Mucosa of rectum (tissue), 2 donors: ENCODE results near the gene FBXL20.

Source experiments
- H3K27ac ChIP-seq, 2 donors: one replicate each; pipeline ENCODE4 v1.7.0; 2013; ENCODE audit warnings: inconsistent platforms in 2 of 2, low read depth in 2 of 2, low read length in 2 of 2
- H3K27me3 ChIP-seq, 2 donors: one replicate each; pipeline ENCODE4 v1.7.0; 2013; ENCODE audit warnings: low read length in 2 of 2; ENCODE audit not compliant: control insufficient read depth in 2 of 2, insufficient read depth in 2 of 2
- H3K36me3 ChIP-seq, 2 donors: one replicate each; pipeline ENCODE4 v1.7.0; 2013; ENCODE audit warnings: low read length in 2 of 2; ENCODE audit not compliant: control insufficient read depth in 2 of 2, insufficient read depth in 2 of 2
- H3K4me1 ChIP-seq, 2 donors: one replicate each; pipeline ENCODE4 v1.7.0; 2013; ENCODE audit warnings: low read length in 2 of 2, mild to moderate bottlenecking in 1 of 2; ENCODE audit not compliant: control insufficient read depth in 2 of 2, insufficient read depth in 2 of 2
- H3K4me3 ChIP-seq, 2 donors: one replicate each; pipeline ENCODE4 v1.7.0; 2013; ENCODE audit warnings: low read length in 2 of 2
- H3K9ac ChIP-seq, 2 donors: one replicate each; pipeline ENCODE4 v1.7.0; 2013; ENCODE audit warnings: low read length in 2 of 2, low read depth in 1 of 2, mild to moderate bottlenecking in 1 of 2
- H3K9me3 ChIP-seq, 2 donors: one replicate each; pipeline ENCODE4 v1.7.0; 2013; ENCODE audit warnings: low read length in 2 of 2; ENCODE audit not compliant: control insufficient read depth in 2 of 2
- donor health status: healthy.
- donor health status: Normal muscosa, but diverticular disease.

Gene FBXL20

DNA sequence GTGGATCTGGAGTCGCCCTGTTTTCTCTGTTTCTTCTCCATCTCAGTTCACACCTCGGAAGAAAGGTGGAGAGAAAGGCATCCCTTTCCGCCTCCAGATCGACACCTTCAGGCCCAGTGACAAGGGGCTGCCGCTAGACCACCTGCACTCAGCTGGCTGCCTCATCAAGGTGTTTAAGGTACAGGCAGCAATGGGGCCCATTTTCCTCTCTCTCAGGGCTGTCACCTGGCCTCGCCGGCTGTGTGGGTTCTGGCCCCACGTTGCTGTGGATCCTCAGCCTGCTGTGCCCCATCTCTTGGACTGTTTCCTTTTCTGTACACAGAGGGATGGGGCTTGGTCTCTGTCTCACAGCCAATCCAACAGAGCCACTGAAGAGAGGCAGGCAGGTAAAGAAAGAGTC is 158.3 kb downstream of the FBXL20 start:
- no peaks in the 10 kb centered on the region for H3K36me3 ChIP-seq
- H3K4me3 ChIP-seq, result no peak overlapping the region
- peaks cover 6 to 8% of the 10 kb centered on the region in 2 donors for H3K4me1 ChIP-seq
- H3K27ac ChIP-seq, result no peak overlapping the region
- H3K9ac ChIP-seq, result no peak overlapping the region
- H3K27me3 ChIP-seq, result peaks cover 2% of the 10 kb centered on the region in 2 donors
- no peaks in the 10 kb centered on the region for H3K9me3 ChIP-seq

DNA sequence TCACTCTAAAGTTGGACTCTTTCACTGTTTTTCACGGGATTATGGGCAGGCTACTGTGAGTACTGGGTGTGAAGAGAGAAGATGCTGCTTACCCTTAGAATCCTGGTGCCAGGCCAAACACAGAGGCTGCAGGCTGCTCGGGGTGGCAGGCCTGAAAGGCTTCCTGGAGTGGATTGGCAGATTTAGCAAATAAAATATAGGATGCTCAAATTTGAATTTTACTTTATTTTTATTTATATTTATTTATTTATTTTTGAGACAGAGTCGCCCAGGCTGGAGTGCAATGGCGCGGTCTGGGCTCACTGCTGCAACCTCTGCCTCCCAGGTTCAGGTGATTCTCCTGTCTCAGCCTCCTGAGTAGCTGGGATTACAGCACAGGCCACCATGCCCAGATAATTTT is 160.8 kb downstream of the FBXL20 start:
- Histone ChIP-seq H3K4me1 (peaks cover 6 to 8% of the 10 kb centered on the region in 2 donors), H3K27me3 (peaks cover 2% of the 10 kb centered on the region in 2 donors), H3K4me3 (no peak overlapping the region), H3K9me3 (no peaks in the 10 kb centered on the region), H3K36me3 (no peaks in the 10 kb centered on the region), H3K27ac (no peak overlapping the region), H3K9ac (no peak overlapping the region)

DNA sequence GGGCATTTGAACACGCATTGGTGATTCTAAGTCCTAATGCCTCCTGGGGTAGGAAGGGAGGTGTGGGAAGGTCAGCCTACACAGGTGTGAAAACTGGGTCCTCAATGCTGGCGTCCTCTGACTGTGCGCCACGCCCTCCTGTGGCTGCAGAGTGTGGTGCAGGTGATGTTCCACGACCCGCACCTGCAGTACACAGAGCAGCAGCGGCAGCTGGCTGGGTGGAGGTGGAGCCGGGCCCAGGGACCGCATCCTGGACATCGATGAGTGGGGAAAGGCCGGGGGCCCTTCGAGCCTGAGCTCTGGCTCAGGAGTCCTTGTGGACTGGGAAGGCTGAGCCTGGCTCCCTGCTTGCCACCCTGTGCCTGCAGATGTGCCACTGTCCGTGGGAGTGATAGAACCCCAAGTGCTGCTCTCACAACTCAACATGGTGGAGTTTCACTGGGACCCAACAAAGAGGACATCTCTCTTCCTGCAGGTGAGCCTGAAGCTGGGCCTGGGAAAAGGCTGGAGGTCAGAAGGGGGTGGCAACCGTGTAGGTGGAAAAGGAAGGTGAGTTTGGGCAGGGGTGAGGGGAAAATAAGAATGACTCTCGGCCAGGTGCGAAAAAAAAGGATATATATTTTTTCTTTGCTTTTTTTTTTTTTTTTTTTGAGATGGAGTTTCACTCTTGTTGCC is 161.6 kb downstream of the FBXL20 start:
- Histone ChIP-seq H3K9ac (no peak overlapping the region), H3K4me3 (no peak overlapping the region), H3K9me3 (no peaks in the 10 kb centered on the region), H3K27ac (no peak overlapping the region), H3K36me3 (no peaks in the 10 kb centered on the region), H3K4me1 (peaks cover 6 to 8% of the 10 kb centered on the region in 2 donors), H3K27me3 (peaks cover 2% of the 10 kb centered on the region in 2 donors)

DNA sequence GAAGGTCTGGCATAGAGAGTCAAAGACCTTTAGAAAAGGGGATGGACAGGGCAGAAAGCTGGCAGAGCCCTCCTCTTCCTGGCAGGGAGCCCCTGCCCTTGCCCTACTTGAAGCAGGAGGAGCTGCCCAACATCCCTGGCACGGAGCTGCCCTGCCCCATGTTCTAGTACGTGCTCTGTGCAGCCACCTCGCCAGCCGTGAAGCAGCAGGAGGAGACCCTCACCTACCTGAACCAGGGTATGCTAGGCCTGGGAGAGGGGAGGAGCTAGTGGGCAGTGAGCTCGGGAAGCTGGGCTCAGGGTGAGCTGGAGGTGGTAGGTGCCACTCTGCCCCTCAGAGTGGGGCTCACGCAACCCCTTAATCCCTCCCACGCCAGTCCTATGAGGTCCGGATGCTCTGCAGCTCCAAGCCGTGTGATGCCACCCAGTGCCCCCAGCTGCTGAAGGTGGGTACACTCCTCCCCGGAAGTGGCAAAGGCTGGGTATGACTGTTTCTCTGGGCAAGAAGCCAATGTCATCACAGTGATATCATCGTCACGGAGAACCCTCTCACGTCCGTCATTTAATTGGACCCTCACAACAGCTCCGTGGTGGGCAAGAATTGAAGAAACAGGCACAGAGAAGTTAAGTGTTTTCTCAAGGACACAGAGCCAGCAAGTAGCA is 163.0 kb downstream of the FBXL20 start:
- Histone ChIP-seq H3K4me3 (no peak overlapping the region), H3K4me1 (peaks cover 6% of the 10 kb centered on the region in 2 donors), H3K9me3 (no peaks in the 10 kb centered on the region), H3K36me3 (no peaks in the 10 kb centered on the region), H3K27ac (peak overlapping the region in 1 of 2 donors; percentile 23), H3K27me3 (peaks cover 2 to 4% of the 10 kb centered on the region in 2 donors), H3K9ac (no peak overlapping the region)

DNA sequence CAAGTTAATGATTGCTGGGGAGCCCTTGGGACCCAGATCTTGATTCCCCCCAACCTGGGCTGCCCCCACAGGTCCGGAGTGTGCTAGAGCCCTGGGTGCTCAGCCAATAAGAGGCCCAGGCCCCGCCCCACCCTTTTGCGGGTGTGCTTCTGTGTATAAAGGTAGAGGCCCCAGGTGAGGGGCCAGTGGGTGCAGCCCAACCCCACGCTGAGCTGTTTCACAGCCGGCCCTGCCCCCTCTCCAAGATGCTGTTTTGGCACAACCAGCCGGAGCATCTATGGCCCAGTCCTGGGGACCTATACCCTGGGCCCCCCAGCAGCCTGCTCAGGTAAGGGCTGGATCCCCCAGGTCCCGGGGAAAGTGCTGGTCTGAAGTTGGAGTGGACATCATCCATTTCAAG is 163.8 kb downstream of the FBXL20 start:
- Histone ChIP-seq H3K27ac (no peak overlapping the region), H3K36me3 (no peaks in the 10 kb centered on the region), H3K4me3 (no peak overlapping the region), H3K27me3 (peaks cover 2 to 4% of the 10 kb centered on the region in 2 donors), H3K4me1 (peaks cover 6% of the 10 kb centered on the region in 2 donors), H3K9ac (no peak overlapping the region), H3K9me3 (no peaks in the 10 kb centered on the region)

DNA sequence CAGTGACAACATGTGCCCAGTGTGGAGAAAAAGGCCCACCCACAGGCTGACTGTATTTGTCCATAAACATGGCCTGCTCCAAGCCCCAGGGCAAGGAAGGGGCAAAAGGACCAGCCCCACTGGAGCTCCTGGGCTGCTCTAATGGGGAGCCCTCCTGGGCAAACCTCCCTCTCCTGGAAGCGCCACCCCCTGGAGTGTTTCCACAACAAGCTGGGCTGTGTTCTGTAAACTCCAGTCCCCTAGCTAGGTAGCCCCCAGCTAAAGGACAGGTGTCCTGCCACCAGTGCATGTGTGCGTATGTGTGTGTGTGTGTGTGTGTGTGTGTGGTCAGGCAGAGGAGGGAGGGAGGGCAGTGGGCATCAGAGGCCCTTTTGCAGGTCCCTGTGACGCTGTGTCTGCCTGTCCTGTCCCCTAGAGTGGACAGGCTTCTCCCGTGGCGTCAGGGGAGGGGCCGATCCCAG is 164.4 kb downstream of the FBXL20 start:
- Histone ChIP-seq H3K36me3 (no peaks in the 10 kb centered on the region), H3K4me1 (peaks cover 6 to 7% of the 10 kb centered on the region in 2 donors), H3K9me3 (no peaks in the 10 kb centered on the region), H3K4me3 (no peak overlapping the region), H3K27ac (no peak overlapping the region), H3K27me3 (peaks cover 4 to 7% of the 10 kb centered on the region in 2 donors), H3K9ac (no peak overlapping the region)

DNA sequence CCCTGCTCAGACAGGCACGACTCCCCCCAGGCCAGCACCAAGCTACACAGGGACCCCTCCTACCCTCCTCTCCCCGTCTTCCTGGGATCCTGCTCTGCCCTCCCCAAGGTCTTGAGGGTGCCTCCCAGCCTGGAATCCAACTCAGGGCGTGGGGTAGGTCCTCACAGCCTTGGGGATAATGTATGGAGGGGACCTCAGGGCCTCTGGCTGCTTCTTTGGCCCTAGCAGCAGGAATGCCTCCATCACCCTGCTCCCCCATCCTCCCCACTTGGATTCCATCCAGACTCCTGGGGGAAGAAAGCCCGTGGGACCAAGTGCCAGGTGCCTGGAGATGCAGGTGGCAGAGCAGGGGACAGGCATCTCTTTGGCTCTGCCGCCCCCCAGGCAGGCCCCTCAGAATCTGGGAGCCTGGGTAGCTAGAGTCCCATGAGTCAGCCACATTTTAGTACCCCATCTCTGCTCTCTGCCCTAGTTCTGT is 164.9 kb downstream of the FBXL20 start:
- H3K27me3 ChIP-seq, result peaks cover 9 to 12% of the 10 kb centered on the region in 2 donors
- peaks cover 8 to 10% of the 10 kb centered on the region in 2 donors for H3K4me1 ChIP-seq
- H3K36me3 ChIP-seq, result no peaks in the 10 kb centered on the region
- no peak overlapping the region for H3K27ac ChIP-seq
- no peak overlapping the region for H3K9ac ChIP-seq
- H3K4me3 ChIP-seq, result no peak overlapping the region
- no peaks in the 10 kb centered on the region for H3K9me3 ChIP-seq

DNA sequence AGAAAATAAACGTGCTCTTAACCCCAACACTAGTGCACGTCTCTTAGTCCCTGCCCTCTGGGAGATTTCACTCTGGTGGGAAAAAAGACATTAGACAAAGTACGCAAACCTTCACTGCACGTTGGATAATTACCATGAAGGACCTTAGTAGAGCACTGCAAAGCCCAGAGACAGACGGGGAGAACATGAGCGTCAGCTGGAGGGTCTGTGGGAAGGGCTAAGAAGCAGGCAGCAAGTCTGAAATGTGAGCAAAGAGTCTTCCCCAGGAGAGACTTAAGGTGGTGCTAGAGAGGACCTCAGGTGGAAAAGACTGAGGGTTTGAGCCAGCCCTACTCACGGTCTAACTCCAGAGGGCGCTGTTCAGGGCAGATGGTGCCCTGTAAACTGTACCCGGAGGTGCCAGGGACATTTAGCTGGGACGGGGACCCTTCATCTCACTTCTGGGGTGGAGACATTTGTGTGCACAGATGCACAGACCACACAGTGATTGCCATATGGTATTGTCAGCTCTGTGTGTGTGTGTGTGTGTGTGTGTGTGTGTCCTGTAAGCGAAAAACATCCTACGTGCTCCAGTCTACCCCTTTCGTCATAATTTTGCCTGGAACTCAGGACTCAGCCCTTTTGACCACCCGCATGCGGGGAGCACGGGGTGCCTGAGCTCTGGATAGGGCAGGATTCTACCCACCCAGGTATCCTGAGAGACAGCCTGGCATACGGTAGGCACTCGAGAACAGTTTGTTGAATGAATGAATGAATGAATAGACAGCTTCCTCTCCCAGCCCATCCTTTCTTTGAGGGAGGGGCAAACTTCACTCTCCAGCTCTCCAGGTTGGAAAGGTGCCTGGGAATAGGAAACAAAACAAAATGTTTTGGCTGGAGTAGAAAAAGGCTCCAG is 165.6 kb downstream of the FBXL20 start:
- no peak overlapping the region for H3K9ac ChIP-seq
- H3K27ac ChIP-seq, result no peak overlapping the region
- H3K4me3 ChIP-seq, result no peak overlapping the region
- H3K27me3 ChIP-seq, result peaks cover 12 to 16% of the 10 kb centered on the region in 2 donors
- no peaks in the 10 kb centered on the region for H3K9me3 ChIP-seq
- H3K36me3 ChIP-seq, result no peaks in the 10 kb centered on the region
- H3K4me1 ChIP-seq, result peaks cover 8 to 10% of the 10 kb centered on the region in 2 donors

DNA sequence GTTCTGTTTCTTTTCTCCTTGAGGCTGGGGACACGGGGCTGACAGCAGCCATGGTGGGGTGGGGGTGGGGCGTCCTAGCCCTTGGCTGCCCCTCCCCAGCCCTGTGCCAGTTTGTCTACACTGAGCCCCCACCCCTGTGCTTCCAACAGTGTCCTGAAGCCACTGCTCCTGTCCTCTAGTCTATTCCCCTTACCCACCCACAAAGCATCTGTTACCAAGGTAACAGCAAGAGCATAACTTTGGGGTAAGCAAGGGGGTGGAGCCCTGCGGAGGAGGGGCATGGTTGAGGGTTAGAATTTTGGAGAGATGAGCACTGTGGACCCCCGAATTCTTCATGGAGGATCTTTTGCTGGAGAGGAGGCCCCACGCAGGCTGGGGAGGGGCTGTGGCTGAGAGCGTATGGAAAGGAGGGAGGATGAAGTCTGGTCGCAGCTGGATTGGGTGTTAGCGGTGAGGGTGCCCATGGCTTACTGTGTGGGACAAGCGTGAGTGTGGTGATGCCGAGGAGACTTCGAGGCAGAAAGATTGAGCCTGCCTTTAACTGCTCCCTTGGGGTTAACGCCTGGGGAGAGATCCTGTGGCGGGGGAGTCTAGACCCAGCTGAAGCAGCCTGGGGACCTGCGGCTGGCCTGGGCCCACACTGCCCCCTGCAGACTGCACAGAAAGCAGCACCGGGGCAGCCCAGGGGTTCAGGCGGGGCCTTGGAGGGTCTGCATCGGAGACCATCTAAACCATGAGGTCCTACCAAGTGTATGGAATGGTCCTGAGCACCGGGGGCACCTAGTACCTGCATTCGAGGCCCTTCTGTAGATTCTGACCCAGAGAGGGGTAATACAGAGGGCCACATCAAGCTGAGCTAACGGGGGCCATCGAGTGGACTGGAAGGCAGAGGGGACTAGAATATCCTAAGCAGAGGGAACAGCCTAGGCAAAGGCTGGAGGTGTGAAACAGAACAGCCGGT is 169.6 kb downstream of the FBXL20 start:
- H3K36me3 ChIP-seq, result no peaks in the 10 kb centered on the region
- no peaks in the 10 kb centered on the region for H3K9me3 ChIP-seq
- H3K4me3 ChIP-seq, result peak overlapping the region in 1 of 2 donors; percentile 28
- H3K9ac ChIP-seq, result no peak overlapping the region
- H3K27me3 ChIP-seq, result peaks cover 20 to 23% of the 10 kb centered on the region in 2 donors
- H3K27ac ChIP-seq, result no peak overlapping the region
- peaks cover 3 to 4% of the 10 kb centered on the region in 2 donors for H3K4me1 ChIP-seq
